DND-41 (cell line): ENCODE measurements around the gene SAMD8.
"Not testable (repeated sequence)": the region's sequence is repeated elsewhere in the genome, so short reads cannot be mapped to it uniquely, and the experiment has no call there.

ENCODE experiments used
- ATAC-seq: fragments of 200-7000 bp; cut with Tn5 transposase; 3 replicates; pipeline ENCODE4 v1.9.1; 2021; ENCODE audit warnings: low read depth; ENCODE audit not compliant: insufficient read depth
- DNase-seq: peaks from one replicate; pipeline ENCODE4 v3.0.0-alpha.2; 2020
- H2AFZ ChIP-seq: 2 replicates; pipeline ENCODE4 v1.6.0; 2012; ENCODE audit warnings: low read depth, low read length
- H3K27ac ChIP-seq: 2 replicates; pipeline ENCODE4 v1.5.1; 2012; ENCODE audit warnings: low read length, inconsistent platforms
- H3K27me3 ChIP-seq: fragments of 200-600 bp; sonication (generic); 2 replicates; pipeline ENCODE4 v1.6.0; 2012; ENCODE audit warnings: low read length, mild to moderate bottlenecking, inconsistent platforms; ENCODE audit not compliant: insufficient read depth, poor library complexity
- H3K36me3 ChIP-seq: 2 replicates; pipeline ENCODE4 v1.5.1; 2012; ENCODE audit warnings: low read length, inconsistent platforms; ENCODE audit not compliant: insufficient read depth
- H3K4me1 ChIP-seq: 2 replicates; pipeline ENCODE4 v1.5.1; 2012; ENCODE audit warnings: mild to moderate bottlenecking, low read length; ENCODE audit not compliant: insufficient read depth
- H3K4me2 ChIP-seq: 2 replicates; pipeline ENCODE4 v1.6.0; 2012; ENCODE audit warnings: mild to moderate bottlenecking, moderate library complexity, low read length, inconsistent platforms; ENCODE audit not compliant: insufficient read depth
- H3K4me3 ChIP-seq, 2 experiments: fragments of 200-600 bp in 1 of 2; shearing (Covaris generic) in 1 of 2; 2 replicates each; pipeline ENCODE4 v1.5.1; 2012 to 2016; ENCODE audit warnings: inconsistent platforms in 2 of 2, low read length in 2 of 2, mild to moderate bottlenecking in 2 of 2, low read depth in 1 of 2, moderate library complexity in 1 of 2
- H3K79me2 ChIP-seq: 2 replicates; pipeline ENCODE4 v1.6.0; 2012; ENCODE audit warnings: low read length, inconsistent platforms; ENCODE audit not compliant: insufficient read depth
- H3K9ac ChIP-seq: 2 replicates; pipeline ENCODE4 v1.6.0; 2012; ENCODE audit warnings: low read depth, mild to moderate bottlenecking, inconsistent platforms, low read length, moderate library complexity
- H3K9me3 ChIP-seq: 2 replicates; pipeline ENCODE4 v1.5.1; 2012; ENCODE audit warnings: low read length, moderate library complexity, mild to moderate bottlenecking, inconsistent platforms; ENCODE audit not compliant: insufficient read depth, severe bottlenecking
- H4K20me1 ChIP-seq: 2 replicates; pipeline ENCODE4 v1.6.0; 2012; ENCODE audit warnings: low read length; ENCODE audit not compliant: insufficient read depth
- CTCF ChIP-seq: IDR thresholded peaks from 2 replicates; pipeline ENCODE4 v1.5.1; 2012; ENCODE audit warnings: borderline replicate concordance, low read length, moderate library complexity, mild to moderate bottlenecking; ENCODE audit not compliant: poor library complexity, severe bottlenecking; ENCODE audit errors: extremely low read depth
- EZH2 ChIP-seq: IDR thresholded peaks from 3 replicates; pipeline ENCODE4 v1.6.1; 2012; ENCODE audit warnings: borderline replicate concordance, low read depth, mild to moderate bottlenecking, moderate library complexity, low read length, inconsistent platforms; ENCODE audit not compliant: severe bottlenecking

Gene SAMD8

DNA sequence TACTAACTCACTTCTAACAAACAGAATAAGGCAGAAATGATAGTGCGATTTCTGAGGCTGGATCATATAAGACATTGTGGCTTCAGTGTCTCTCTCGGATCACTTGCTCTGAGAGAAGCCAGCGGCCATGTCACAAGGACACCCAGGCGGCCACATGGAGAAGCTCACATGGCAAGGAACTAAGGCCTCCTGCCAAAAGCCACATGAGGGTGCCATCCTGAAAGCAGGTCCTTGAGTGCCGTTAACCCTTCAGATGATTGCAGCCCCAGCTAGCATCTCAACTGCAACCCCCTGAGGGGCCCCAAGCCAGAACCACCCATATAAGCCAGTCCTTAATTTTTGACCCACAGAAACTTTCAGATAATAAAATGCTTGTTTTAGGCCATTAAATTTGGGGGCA, 92.3 kb downstream of the SAMD8 start:
- Histone ChIP-seq H3K27me3 (no peaks in the 10 kb centered on the region), H3K9ac (no peak overlapping the region), H2AFZ (no peak overlapping the region), H3K4me3 (no peak overlapping the region), H4K20me1 (no peaks in the 10 kb centered on the region), H3K9me3 (no peaks in the 10 kb centered on the region), H3K4me2 (no peak overlapping the region), H3K36me3 (no peaks in the 10 kb centered on the region), H3K4me1 (no peaks in the 10 kb centered on the region), H3K79me2 (no peaks in the 10 kb centered on the region), H3K27ac (no peak overlapping the region)
- no peak for ATAC-seq
- no peak for TF ChIP-seq EZH2
- no peak for TF ChIP-seq CTCF
- no peak for DNase-seq

GRCh38 chr10:75205908-75206307, 94.5 kb downstream of the SAMD8 start:
- ATAC-seq, result no peak
- H3K27ac ChIP-seq, result no peak overlapping the region
- peaks cover 10% of the 10 kb centered on the region for H3K4me1 ChIP-seq

GRCh38 chr10:75206638-75207037, 95.2 kb downstream of the SAMD8 start:
- H3K4me1 ChIP-seq, result peaks cover 13% of the 10 kb centered on the region
- H3K9ac ChIP-seq, H3K4me2 ChIP-seq, H2AFZ ChIP-seq, H3K4me3 ChIP-seq, ATAC-seq, DNase-seq, H3K27ac ChIP-seq, H3K27me3 ChIP-seq, H3K9me3 ChIP-seq, H3K36me3 ChIP-seq, H4K20me1 ChIP-seq: not testable (repeated sequence)
- peaks cover 12% of the 10 kb centered on the region for H3K79me2 ChIP-seq

More at GRCh38 chr10:75205908-75206307, 94.5 kb downstream of the SAMD8 start:
- Histone ChIP-seq H3K79me2 (peaks cover 5% of the 10 kb centered on the region), H3K27me3 (no peaks in the 10 kb centered on the region), H3K4me2 (no peak overlapping the region), H3K9me3 (no peaks in the 10 kb centered on the region), H3K9ac (no peak overlapping the region), H4K20me1 (peaks cover under 1% of the 10 kb centered on the region; the same call in 1 of the 2 replicates), H3K4me3 (no peak overlapping the region), H3K36me3 (peaks cover under 1% of the 10 kb centered on the region; the same call in 1 of the 2 replicates), H2AFZ (no peak overlapping the region)
- no peak for DNase-seq
- TF ChIP-seq CTCF, result no peak
- TF ChIP-seq EZH2, result no peak

DNA sequence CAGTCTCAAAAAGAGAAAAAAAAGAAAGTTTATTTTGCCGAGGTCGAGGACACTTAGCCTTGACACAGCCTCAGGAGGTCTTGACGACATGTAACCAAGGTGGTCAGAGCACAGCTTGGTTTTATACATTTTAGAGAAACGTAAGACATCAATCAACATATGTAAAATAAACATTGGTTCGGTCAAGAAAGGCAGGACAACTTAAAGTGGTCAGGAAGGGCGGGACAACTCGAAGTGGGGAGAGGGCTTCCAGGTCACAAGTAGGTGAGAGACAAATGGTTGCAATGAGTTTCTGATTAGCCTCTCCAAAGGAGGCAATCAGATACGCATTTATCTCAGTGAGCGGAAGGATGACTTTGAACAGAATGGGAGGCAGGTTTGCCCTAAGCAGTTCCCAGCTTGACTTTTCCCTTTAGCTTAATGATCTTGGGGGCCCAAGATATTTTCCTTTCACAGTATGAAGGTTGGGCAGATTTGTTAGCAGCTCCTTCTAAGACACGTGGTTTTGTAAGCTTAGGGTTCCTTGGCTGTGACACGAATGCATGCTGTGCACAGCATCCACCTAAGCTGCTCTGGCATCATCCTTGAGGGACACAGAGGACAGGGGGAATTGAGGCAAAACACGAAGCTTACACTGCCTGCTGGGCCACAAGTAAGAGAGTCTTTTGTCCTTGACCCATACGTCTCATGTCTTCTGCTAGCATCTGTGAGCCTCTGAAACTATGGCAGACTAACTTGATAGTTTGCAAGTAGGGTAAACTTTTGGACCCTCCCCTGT, 95.8 kb downstream of the SAMD8 start:
- H3K27me3 ChIP-seq, result no peaks in the 10 kb centered on the region
- H3K4me1 ChIP-seq, result peaks cover 19% of the 10 kb centered on the region
- H4K20me1 ChIP-seq, result peaks cover 10% of the 10 kb centered on the region; the same call in 1 of the 2 replicates
- H3K9me3 ChIP-seq, result no peaks in the 10 kb centered on the region
- H3K9ac ChIP-seq, result no peak overlapping the region
- DNase-seq (no peak), ATAC-seq (no peak)
- H3K27ac ChIP-seq, result no peak overlapping the region
- peaks cover 19% of the 10 kb centered on the region for H3K79me2 ChIP-seq
- peaks cover 7% of the 10 kb centered on the region for H3K36me3 ChIP-seq
- H2AFZ ChIP-seq, result no peak overlapping the region
- no peak overlapping the region for H3K4me3 ChIP-seq
- H3K4me2 ChIP-seq, result no peak overlapping the region
- TF ChIP-seq CTCF, result no peak
- TF ChIP-seq EZH2, result no peak
